Ramos (cell line): Measurements from ENCODE around the gene CIROP.

ENCODE experiments used
- in situ Hi-C: fragments of 300-500 bp; cut with MboI; formaldehyde crosslinking; loops from one replicate; pipeline ENCODE4 v1.14.3; 2022; ENCODE audit warnings: low sequenced_read_pairs; ENCODE audit not compliant: unreplicated experiment

Gene CIROP

GRCh38 chr14:23104591-23105347 is at the start of gene CIROP:
TSS of gene CIROP (minus strand) at chr14:23104989. CDS start at chr14:23104920, 69 bp downstream.
- in situ Hi-C loops: no loop called here

GRCh38 chr14:23153851-23154796 is 49.3 kb upstream of the CIROP start:
- in situ Hi-C loops: no loop called here

- in situ Hi-C loops: no loop called here
These were observed 46.6 kb upstream of the CIROP start for GRCh38 chr14:23151342-23151741.

GRCh38 chr14:23149745-23150144 is 45.0 kb upstream of the CIROP start:
- in situ Hi-C loops: no loop called here

- in situ Hi-C loops: no loop called here
These were observed 43.9 kb upstream of the CIROP start for GRCh38 chr14:23148591-23149249.

- in situ Hi-C loops: no loop called here
These were observed 42.9 kb upstream of the CIROP start for GRCh38 chr14:23147676-23148075.

- in situ Hi-C loops: no loop called here
These were observed 42.2 kb upstream of the CIROP start for GRCh38 chr14:23146980-23147379.

- in situ Hi-C loops: no loop called here
These were observed 41.6 kb upstream of the CIROP start for GRCh38 chr14:23146351-23146910.

- in situ Hi-C loops: no loop called here
These were observed 41.1 kb upstream of the CIROP start for GRCh38 chr14:23145794-23146350.

GRCh38 chr14:23143911-23144310 is 39.1 kb upstream of the CIROP start:
- in situ Hi-C loops: no loop called here

GRCh38 chr14:23142826-23143225 is 38.0 kb upstream of the CIROP start:
- in situ Hi-C loops: no loop called here

GRCh38 chr14:23141706-23142444 is 37.1 kb upstream of the CIROP start:
- in situ Hi-C loops: no loop called here

GRCh38 chr14:23140371-23140770 is 35.6 kb upstream of the CIROP start:
- in situ Hi-C loops: no loop called here

- in situ Hi-C loops: no loop called here
These were observed 35.1 kb upstream of the CIROP start for GRCh38 chr14:23139874-23140273.

- in situ Hi-C loops: no loop called here
These were observed 33.2 kb upstream of the CIROP start for GRCh38 chr14:23137813-23138535.

- in situ Hi-C loops: no loop called here
These were observed 32.5 kb upstream of the CIROP start for GRCh38 chr14:23137192-23137812.

GRCh38 chr14:23136566-23137133 is 31.9 kb upstream of the CIROP start:
- in situ Hi-C loops: no loop called here

GRCh38 chr14:23132970-23133369 is 28.2 kb upstream of the CIROP start:
- in situ Hi-C loops: no loop called here
